ENCODE data around the gene C19orf53. TPM values are rescaled to one million over a fixed set of nuclear protein-coding genes. Genes with fewer than 3 reads are reported as not detected.
A peak's percentile ranks its signal among the peaks of the same experiment; 100 is the strongest.

Gene C19orf53
- total RNA-seq, 1 experiment from 2014 or later: 115 TPM

DNA sequence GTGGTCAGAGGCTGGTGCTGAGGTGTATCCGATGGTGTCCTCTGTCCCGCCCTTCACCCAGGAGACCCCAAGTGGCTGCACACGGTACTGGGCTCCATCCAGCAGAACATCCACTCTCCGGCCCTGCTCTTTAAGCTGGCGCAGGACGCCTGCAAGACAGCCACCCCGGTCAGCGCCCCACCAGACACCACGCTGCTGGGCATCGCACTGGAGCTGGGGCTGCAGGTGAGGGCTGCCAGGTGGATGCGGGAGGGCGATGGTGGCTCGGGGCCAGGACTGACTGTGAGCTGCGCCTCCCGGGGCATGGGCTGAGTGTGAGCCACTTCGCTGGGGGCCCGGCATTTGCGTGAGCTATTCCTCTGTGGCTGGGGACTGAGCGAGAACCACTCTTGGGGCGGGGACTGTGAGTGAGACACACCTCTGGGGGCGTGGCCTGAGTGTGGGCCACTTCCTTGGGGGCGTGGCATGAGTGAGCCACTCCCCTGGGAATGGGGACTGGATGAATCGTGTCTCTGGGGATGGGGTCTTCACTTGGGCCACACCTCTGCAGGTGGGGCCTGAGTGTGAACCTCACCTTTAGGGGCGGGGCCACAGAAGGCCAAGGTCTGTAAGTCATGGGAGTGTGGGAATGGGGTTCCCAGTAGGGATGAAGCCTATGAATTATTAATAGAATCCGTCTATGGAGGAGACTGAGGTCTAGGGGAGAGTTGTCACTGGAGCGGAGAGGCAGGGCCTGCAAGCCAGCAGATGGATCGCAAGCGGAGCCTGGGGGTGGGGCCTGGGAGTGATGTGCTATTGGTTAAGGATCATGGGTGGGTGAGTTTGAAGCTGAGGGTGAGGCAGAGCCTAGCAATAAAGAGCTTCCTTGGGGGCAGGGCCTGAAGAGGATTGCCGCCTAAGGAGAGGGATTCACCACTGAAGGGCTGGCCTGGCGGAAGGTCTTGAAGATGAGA lies 51.5 kb downstream of the C19orf53 start:
- DNase-seq (ENCODE audit: low spot score): peak; percentile 23

DNA sequence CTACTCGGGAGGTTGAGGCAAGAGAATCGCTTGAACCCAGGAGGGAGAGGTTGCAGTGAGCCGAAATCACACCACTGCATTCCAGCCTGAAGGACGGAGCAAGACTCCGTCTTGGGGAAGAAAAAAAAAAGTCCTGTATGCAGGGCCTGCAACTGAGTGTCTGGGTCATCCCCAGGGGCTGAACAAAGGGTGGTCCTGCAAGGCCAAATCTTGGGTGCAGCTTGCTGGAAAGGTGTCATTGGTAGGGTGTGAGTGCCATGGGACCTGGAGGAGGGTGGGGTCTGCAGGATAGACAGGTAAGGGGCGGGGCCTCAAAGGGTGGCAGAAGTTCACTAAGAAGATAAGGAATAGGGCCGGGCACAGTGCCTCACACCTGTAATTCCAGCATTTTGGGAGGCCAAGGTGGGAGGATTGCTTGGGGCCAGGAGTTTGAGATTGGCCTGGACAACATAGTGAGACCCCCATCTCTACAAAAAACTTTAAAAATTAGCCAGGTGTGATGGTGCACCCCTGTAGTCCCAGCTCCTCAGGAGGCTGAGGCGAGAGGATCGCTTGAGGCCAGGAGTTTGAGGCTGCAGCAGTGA lies 52.5 kb downstream of the C19orf53 start:
- DNase-seq (ENCODE audit: low spot score): no peak

DNA sequence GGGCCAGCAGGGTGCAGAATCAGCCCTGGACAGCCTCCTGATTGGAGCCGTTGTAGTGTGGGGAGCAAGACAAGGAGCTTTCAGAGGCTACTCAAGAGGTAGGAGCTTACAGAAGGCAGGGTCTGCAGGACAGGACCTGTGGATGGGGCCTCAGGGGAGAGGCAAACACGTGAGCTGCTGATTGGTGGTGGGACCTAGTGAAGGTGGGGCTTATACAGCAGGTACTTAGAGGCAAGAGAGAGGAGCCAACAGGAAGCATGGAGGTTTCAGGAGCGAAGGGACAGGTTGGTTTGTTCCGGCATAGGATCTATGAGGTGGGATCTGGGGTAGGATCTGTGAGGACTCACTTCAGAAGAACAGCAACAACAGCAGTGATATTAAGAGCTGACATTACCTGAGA lies 53.4 kb downstream of the C19orf53 start:
- DNase-seq (ENCODE audit: low spot score): no peak

Small RNA genes lying within 50 kb of the gene (small RNA-seq; reads per million reads assigned to genes)
- not detected for gene RN7SL619P

Other genes starting within 250 kb of the C19orf53 start
- gene MRI1, start 9.9 kb upstream of the C19orf53 start, total RNA-seq (2014; rRNA removed; shearing (Covaris generic)): 21.9 and 22.2 TPM in 2 replicates
- 4.3 and 4.4 TPM in 2 replicates for gene ZSWIM4, start 21.0 kb downstream of the C19orf53 start, total RNA-seq (2014; rRNA removed; shearing (Covaris generic))
- not detected in 2 replicates for gene NANOS3, start 102.7 kb downstream of the C19orf53 start, total RNA-seq (2014; rRNA removed; shearing (Covaris generic))
- gene BRME1, start 131.7 kb downstream of the C19orf53 start, total RNA-seq (2014; rRNA removed; shearing (Covaris generic)): 2.2 and 3.9 TPM in 2 replicates
- gene CC2D1A, start 131.7 kb downstream of the C19orf53 start, total RNA-seq (2014; rRNA removed; shearing (Covaris generic)): 36.0 and 39.6 TPM in 2 replicates
- 0.34 and 1.1 TPM in 2 replicates for gene PODNL1, start 164.0 kb downstream of the C19orf53 start, total RNA-seq (2014; rRNA removed; shearing (Covaris generic))
- gene DCAF15, start 178.1 kb downstream of the C19orf53 start, total RNA-seq (2014; rRNA removed; shearing (Covaris generic)): 46.6 and 47.2 TPM in 2 replicates
- gene RFX1, start 231.9 kb downstream of the C19orf53 start, total RNA-seq (2014; rRNA removed; shearing (Covaris generic)): 6.0 and 6.2 TPM in 2 replicates

All from HT-29 (cell line).